ENCODE data around the gene LCN12.

The LCN12 gene

GRCh38 chr9:136958898-136959850 lies 7.1 kb downstream of the LCN12 start:
- no peak for DNase-seq

DNA sequence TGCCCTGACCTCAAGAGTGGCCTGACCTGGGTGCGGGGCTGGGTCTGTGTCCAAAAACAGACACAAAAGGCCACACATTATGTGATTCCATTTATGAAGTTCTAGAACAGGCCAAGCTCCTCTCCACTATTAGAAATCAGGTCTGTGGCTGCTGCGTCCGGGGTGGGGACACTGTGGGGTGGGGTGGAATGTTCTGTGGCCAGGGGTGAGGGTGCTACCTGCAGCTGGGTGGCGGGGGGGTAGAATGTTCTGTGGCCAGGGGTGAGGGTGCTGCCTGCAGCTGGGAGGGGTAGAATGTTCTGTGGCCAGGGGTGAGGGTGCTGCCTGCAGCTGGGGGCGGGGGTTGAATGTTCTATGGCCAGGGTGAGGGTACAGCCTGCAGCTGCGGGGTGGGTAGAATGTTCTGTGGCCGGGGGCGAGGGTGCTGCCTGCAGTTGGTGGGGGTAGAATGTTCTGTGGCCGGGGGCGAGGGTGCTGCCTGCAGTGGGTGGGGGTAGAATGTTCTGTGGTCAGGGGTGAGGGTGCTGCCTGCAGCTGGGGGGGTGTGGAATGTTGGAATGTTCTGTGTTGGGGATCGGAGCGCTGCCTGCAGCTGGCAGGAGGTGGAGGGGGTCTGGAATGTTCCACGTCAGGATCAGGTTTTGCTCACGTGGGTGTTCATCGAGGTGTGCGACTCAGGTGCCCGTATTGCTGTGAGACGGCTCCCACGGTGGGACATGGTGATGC lies 8.3 kb downstream of the LCN12 start:
- no peak for DNase-seq

- no peak for DNase-seq
Observed at GRCh38 chr9:136960938-136961275, 8.8 kb downstream of the LCN12 start.

DNA sequence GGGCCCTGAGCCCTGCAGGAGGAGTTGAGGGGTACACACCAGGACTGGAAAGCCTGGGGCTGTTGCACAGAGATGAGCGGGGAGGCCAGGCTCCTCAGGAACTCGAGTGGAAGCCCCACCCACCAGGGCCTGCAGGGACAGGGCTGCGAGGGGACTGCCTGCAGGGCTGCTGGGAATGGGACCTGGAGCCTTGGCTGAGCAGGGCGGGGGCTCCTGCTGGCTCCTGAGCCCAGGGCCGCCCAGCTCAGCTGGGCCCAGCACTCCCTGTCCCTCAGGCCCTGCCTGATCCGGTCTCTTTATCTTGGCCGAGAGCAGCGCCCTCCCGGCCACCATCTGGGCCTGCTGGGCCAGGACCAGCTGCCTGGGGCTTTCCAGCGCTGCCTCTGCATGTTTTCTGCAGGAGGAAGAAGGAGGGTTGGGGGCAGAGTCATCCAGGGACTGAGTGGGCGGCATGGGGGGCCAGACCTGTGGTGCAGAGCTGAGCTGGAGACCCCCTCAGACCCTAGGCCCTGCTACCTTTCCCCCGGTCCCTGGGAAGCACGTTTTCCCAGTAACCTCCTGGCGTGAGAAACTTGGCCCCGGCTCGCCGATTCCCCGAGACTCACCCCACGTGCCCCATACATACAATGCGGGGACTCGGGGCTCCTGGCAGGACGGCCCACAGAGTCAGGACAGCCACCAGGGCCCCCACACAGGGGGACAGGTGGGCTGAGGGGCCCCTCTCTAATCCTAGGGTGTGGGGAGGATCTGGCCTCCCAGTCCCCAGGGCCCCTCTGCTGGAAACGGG lies 9.4 kb downstream of the LCN12 start:
- no peak for DNase-seq

- DNase-seq: no peak
Observed at GRCh38 chr9:136962163-136962562, 10.1 kb downstream of the LCN12 start.

GRCh38 chr9:136962701-136963248 lies 10.7 kb downstream of the LCN12 start:
- DNase-seq: no peak

DNA sequence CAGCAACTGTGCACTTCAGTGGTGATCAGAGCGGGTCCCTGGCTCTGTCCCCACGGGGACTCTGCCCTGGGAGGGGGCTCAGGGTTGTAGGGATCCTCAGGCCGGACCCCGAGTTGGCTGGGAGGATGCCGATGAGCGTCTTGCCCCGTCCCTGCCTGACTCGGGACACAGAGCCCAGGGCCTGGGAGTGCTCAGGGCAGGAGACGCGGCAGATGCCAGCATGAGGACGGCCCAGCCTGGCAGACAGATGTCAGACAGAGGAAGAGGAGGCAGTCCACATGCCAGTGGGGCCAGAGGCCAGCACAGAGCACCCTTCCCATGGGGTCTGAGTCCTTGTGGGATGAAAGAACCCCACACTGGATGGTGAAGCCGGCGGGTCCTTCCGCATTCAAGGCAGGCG lies 11.3 kb downstream of the LCN12 start:
- DNase-seq: no peak

DNA sequence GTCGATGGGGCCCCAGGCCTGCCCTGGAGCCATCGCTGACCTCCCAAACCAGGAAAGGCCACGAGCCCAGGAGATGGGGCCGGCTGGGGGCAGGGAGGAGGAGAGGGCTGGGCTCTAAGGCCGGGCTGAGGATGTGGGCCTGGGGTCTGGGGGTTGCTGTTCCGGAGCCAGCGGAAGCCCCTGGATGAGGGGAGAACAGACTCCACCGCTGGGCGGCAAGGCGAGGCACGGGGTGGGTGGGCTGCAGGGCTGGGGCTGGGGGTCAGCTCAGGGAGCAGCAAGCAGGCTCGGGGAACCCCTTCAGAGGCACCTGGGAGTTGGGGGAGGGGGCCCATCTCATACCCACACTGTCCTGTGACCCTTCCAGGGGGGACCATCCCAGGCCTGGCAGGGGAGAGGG lies 11.7 kb downstream of the LCN12 start:
- DNase-seq: no peak

GRCh38 chr9:136964171-136964689 lies 12.2 kb downstream of the LCN12 start:
- no peak for DNase-seq

- DNase-seq: no peak
Observed at GRCh38 chr9:136964833-136965422, 12.9 kb downstream of the LCN12 start.

GRCh38 chr9:136965771-136966484 lies 13.9 kb downstream of the LCN12 start:
- no peak for DNase-seq

DNA sequence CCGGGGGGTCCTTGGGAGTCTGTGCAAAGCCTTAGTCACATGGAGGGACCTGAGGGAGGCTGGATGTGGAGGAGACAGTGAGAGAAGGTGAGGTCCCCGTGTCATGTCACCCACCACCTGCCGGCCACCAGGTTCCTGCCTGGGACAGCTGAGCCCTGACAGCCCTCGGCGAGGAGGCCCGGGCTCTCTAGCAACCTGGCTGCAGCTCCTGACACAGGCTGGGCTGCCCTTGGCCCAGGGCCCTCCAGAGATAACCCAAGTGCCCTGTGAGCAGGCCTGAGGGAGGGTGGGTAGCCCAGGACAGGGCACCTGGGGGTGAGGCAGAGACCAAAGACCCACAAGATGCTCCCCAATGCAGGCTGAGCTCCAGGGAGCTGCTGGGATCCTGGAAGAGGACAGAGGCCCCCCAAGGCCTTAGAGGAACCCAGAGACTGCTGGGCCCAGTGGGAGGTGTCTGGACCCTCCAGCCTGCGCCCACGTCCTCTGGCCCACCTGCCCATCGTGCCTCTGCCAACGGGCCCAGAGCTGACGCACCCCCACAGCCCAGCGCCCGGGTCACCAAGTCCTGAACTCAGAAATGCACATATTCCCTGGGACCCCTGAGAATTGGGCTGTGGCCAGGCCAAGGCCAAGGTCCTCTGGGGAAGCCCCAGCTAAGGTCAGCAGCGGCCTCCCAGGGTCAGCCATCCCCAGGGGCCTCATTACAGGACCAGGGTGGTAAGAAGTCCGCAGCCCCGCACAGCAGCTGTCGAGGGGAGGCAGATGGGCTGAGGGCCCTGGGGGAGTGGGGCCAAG lies 16.5 kb downstream of the LCN12 start:
- DNase-seq: no peak

DNA sequence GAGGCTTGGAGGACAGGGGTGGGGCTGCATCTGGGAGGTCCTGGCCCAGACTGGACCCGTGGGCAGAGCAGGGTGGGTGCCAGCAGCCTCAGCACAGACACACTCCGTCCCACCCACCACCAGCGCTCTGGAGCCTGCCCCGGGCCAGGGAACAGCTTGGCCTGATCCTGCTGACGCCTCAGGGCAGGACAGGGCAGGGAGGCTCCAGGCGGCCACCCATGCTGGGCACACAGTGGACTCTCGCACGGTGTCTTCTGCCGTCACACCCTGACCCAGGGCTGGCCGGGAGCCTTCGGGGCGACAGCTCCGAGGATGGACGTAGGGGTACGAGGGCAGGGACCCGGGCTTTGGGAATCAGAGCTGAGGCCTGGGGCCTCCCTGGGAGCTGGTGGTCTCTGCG lies 17.1 kb downstream of the LCN12 start:
- no peak for DNase-seq

GRCh38 chr9:136969774-136970173 lies 17.7 kb downstream of the LCN12 start:
- DNase-seq: no peak

- no peak for DNase-seq
Observed at GRCh38 chr9:136970361-136970760, 18.3 kb downstream of the LCN12 start.

DNA sequence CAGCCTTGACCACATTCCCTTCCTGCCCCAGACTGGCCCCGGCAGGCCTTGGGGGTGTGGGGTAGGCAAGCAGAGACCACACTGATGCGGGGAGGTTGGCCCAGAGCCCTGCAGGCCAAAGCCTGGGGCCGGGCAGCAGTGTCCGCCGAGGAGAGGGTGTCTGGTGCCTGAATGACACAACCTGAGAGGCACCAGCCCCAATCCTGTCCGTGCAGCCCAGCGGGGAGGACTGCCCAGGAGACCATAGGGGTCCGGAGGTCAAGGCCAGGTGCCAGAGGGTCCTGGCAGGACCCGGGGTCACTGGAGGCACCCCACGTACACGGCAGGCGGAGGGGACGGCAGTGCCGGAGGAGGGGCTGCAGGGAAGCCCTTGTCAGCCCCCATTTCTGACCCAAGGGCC lies 19.7 kb downstream of the LCN12 start:
- DNase-seq: no peak

DNA sequence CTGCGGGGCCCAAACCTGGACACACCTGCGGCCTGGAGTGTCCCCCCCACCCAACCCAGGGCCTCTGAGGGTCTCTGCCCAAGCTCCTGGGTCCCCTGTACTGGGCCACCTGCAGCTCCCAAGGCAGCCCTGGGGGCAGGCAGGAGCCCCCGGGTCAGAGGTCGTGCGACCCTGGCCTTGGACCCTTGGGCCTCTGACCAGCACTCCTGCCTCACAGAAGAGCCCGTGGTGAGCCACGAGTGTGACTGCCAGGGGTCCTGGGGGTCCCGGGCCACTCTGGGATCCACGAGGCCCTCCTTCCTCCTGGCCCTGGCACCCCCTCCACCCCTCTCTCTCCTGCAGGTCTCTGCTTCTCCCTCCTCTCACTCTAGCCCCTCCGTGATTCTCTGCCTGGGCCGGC lies 20.3 kb downstream of the LCN12 start:
- no peak for DNase-seq

DNA sequence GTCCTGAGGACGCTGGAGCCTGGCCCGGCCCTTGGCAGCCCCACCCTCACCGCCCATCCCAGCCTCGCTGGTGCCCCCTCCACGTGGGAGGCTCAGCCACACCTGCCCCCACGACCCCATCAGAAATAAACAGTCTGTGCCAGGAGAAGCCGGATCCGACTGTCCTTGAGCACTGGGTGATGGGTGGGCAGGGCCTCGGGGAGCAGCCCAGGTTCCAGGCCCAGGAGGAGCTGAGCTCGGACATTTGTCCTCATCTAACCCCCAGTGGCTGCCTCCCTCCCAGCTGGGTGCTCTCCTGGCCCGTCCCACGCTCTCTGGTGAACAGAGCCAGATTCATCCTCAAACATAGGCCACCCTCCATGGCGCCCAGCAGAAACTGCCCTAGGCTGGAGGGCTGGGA lies 20.7 kb downstream of the LCN12 start:
- no peak for DNase-seq

DNA sequence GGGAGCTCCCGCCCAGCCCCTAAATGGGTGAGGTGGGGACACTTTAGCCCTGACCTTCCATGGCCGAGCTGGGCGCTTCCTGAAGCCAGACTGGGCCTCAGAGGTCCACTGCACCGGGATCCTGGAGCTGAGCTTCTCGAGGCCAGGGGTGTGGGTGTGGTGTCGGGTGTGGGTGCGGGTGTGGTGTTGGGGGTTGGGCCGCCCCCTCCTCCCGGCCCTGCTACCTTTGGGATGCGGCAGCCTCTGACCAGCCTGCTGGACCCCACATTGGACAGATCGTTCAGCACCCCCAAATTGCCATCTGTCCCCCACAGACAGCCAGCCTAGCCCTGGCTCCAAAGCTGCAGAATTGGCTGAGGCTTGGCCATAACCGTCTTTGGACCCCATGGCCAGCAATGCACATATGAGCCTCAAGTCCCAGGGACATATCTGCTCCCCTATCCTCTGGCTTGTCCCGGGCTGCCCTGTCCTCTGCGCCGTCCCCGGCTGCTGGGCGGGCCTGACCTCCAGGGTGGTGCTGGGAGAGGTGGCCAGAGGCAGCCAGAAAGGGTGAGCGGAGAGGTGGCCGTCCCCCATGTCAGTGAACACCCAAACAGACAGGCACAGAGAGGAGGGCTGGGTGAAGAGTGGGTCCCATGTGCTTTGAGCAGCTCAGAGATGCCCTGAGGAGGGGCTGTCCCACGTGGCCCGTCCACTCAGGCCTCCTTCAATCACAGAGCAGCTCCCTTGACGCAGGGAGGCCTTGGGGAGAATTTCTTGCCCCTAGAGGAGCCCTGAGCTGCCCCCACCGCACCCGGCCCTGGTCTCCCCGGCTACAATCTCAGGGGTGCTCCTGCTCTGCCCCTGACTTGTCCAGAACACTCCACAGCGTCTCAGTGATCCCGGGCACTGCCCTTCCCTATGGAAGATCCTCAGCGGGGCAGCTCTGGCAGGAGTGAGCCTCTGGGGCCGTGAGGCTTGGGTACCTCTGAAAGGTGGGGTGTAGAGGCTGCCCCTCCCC lies 21.8 kb downstream of the LCN12 start:
- no peak for DNase-seq

Measured in activated T-cell treated with anti-CD3 and anti-CD28 coated beads for 4 hours (primary cell).